CD4-positive, alpha-beta T cell (primary cell): ENCODE data around the gene JAG1. TPM values are rescaled to one million over a fixed set of nuclear protein-coding genes. Genes with fewer than 3 reads are reported as not detected.
"Not testable (repeated sequence)": the region's sequence is repeated elsewhere in the genome, so short reads cannot be mapped to it uniquely, and the experiment has no call there.

Experiments
- ATAC-seq: fragments of 200-7000 bp; cut with Tn5 transposase; one replicate; pipeline ENCODE4 v1.10.0; 2022; ENCODE audit warnings: mild to moderate bottlenecking; ENCODE audit not compliant: poor library complexity
- CTCF ChIA-PET: fragments of 350-600 bp; sonication (Branson Sonifier 250); formaldehyde crosslinking; loops from one replicate; lab custom pipeline; 2021; ENCODE audit warnings: antibody characterized with exemption, inconsistent platforms; lab: Charles Lee
- POLR2A ChIA-PET: fragments of 350-600 bp; sonication (Branson Sonifier 250); formaldehyde crosslinking; loops from one replicate; lab custom pipeline; 2021; ENCODE audit warnings: antibody characterized with exemption, inconsistent platforms; lab: Charles Lee
- DNase-seq, 14 experiments: peaks; one replicate each; pipeline ENCODE4 v3.0.0-alpha.2; 2013 to 2020; ENCODE audit warnings: mixed read lengths in 2 of 14
- H3K27ac ChIP-seq, 2 donors: one replicate each; pipeline versions ENCODE4 v1.5.1 to v1.7.0; 2013; ENCODE audit warnings: low read length in 2 of 2, low read depth in 1 of 2, mild to moderate bottlenecking in 1 of 2
- H3K27me3 ChIP-seq, 2 experiments: 1 replicate in 1 of 2; 2 replicates in 1 of 2; pipeline versions ENCODE4 v1.6.1 to v1.7.0; 2013; ENCODE audit warnings: low read length in 2 of 2, control low read depth in 1 of 2, mild to moderate bottlenecking in 1 of 2, moderate library complexity in 1 of 2; ENCODE audit not compliant: insufficient read depth in 2 of 2, control insufficient read depth in 1 of 2
- H3K36me3 ChIP-seq: one replicate; pipeline ENCODE4 v1.6.1; 2013; ENCODE audit warnings: low read length, control low read depth; ENCODE audit not compliant: insufficient read depth
- H3K4me1 ChIP-seq: one replicate; pipeline ENCODE4 v1.6.1; 2013; ENCODE audit warnings: low read length, control low read depth; ENCODE audit not compliant: insufficient read depth
- H3K4me3 ChIP-seq: one replicate; pipeline ENCODE4 v1.5.1; 2013; ENCODE audit warnings: mild to moderate bottlenecking, low read length, moderate library complexity
- H3K9me3 ChIP-seq, 2 experiments: 1 replicate in 1 of 2; 2 replicates in 1 of 2; pipeline versions ENCODE4 v1.6.1 to v1.7.0; 2013; ENCODE audit warnings: low read length in 2 of 2, mild to moderate bottlenecking in 2 of 2, control low read depth in 1 of 2, moderate library complexity in 1 of 2; ENCODE audit not compliant: control insufficient read depth in 1 of 2, insufficient read depth in 1 of 2
- H3K27ac Mint-ChIP-seq: one replicate; pipeline ENCODE4 v1.8.0; 2020; ENCODE audit warnings: mixed read lengths
- H3K27me3 Mint-ChIP-seq: one replicate; pipeline ENCODE4 v1.8.0; 2021; ENCODE audit warnings: mixed read lengths
- H3K36me3 Mint-ChIP-seq: one replicate; pipeline ENCODE4 v1.8.0; 2021; ENCODE audit warnings: low read depth, mixed read lengths
- H3K4me1 Mint-ChIP-seq: one replicate; pipeline ENCODE4 v1.8.0; 2021; ENCODE audit warnings: low read depth, mixed read lengths
- H3K4me3 Mint-ChIP-seq: one replicate; pipeline ENCODE4 v1.8.0; 2020; ENCODE audit warnings: mild to moderate bottlenecking, mixed read lengths
- H3K9me3 Mint-ChIP-seq: one replicate; pipeline ENCODE4 v1.8.0; 2020; ENCODE audit warnings: mixed read lengths
- CTCF ChIP-seq: fragments of 200-600 bp; IDR thresholded peaks from one replicate; pipeline ENCODE4 v1.8.0; 2022; ENCODE audit warnings: antibody characterized with exemption, mild to moderate bottlenecking
- intact Hi-C, 2 experiments: fragments of 100-400 bp; cut with DNase I in 1 of 2; cut with micrococcal nuclease in 1 of 2; formaldehyde crosslinking; loops; one replicate each; pipeline versions ENCODE4 v1.15.1 to v1.9.0; 2023 to 2025; cut with DNase I, micrococcal nuclease
- total RNA-seq, 174 experiments: library from RNA in 2 of 174; stranded (reverse) in 2 of 174; gene quantifications; one replicate each; pipeline ENCODE4 v1.2.3 and lab custom pipeline; 2021 to 2026

Gene JAG1
- total RNA-seq, 2 experiments from 2014 or later: 0.77 to 1.2 TPM

GRCh38 chr20:10616212-10616611, 57.6 kb downstream of the JAG1 start:
- Histone ChIP-seq H3K4me3 (no peak overlapping the region), H3K9me3 (no peaks in the 10 kb centered on the region), H3K4me1 (no peaks in the 10 kb centered on the region), H3K36me3 (no peaks in the 10 kb centered on the region), H3K27ac (no peak overlapping the region), H3K27me3 (no peaks in the 10 kb centered on the region)
- no peak for TF ChIP-seq CTCF
- no peak for ATAC-seq
- no peaks in the 10 kb centered on the region for H3K27me3 Mint-ChIP-seq
- POLR2A ChIA-PET: no interaction called here
- no peak overlapping the region for H3K27ac Mint-ChIP-seq
- CTCF ChIA-PET: no interaction called here
- no peak overlapping the region for H3K4me3 Mint-ChIP-seq
- no peak for DNase-seq
- intact Hi-C loops: no loop called here
- H3K4me1 Mint-ChIP-seq: no peaks in the 10 kb centered on the region
- peaks cover 24% of the 10 kb centered on the region for H3K36me3 Mint-ChIP-seq
- H3K9me3 Mint-ChIP-seq: no peaks in the 10 kb centered on the region

- no peak overlapping the region for H3K4me3 Mint-ChIP-seq
- TF ChIP-seq CTCF: no peak
- H3K36me3 Mint-ChIP-seq: peaks cover 29% of the 10 kb centered on the region
- no peaks in the 10 kb centered on the region for H3K4me1 Mint-ChIP-seq
- DNase-seq: no peak
- H3K9me3 Mint-ChIP-seq: no peaks in the 10 kb centered on the region
- ChIA-PET POLR2A (no interaction called here), CTCF (no interaction called here)
- H3K36me3 ChIP-seq: peaks cover 2% of the 10 kb centered on the region
- no peak overlapping the region for H3K27ac Mint-ChIP-seq
- H3K4me1 ChIP-seq: no peaks in the 10 kb centered on the region
- intact Hi-C loops: no loop called here
- no peak for ATAC-seq
- H3K9me3 ChIP-seq: no peaks in the 10 kb centered on the region
- H3K27ac ChIP-seq: no peak overlapping the region
- no peaks in the 10 kb centered on the region for H3K27me3 Mint-ChIP-seq
- H3K4me3 ChIP-seq: no peak overlapping the region
- no peaks in the 10 kb centered on the region for H3K27me3 ChIP-seq
These were observed 59.9 kb downstream of the JAG1 start for GRCh38 chr20:10613911-10614310.

- H3K9me3 Mint-ChIP-seq, CTCF ChIA-PET, H3K4me3 Mint-ChIP-seq, POLR2A ChIA-PET, H3K36me3 ChIP-seq, H3K27me3 Mint-ChIP-seq, H3K4me1 Mint-ChIP-seq, H3K27ac Mint-ChIP-seq, ATAC-seq, H3K27me3 ChIP-seq, H3K4me3 ChIP-seq, intact Hi-C loops, H3K4me1 ChIP-seq, H3K9me3 ChIP-seq, H3K27ac ChIP-seq, DNase-seq: not testable (repeated sequence)
- peaks cover 33% of the 10 kb centered on the region for H3K36me3 Mint-ChIP-seq
These were observed 60.4 kb downstream of the JAG1 start for GRCh38 chr20:10613426-10613825.

GRCh38 chr20:10611357-10611756, 62.4 kb downstream of the JAG1 start:
- POLR2A ChIA-PET: no interaction called here
- ATAC-seq (no peak), DNase-seq (no peak)
- Mint-ChIP-seq H3K4me1 (no peaks in the 10 kb centered on the region), H3K36me3 (peaks cover 37% of the 10 kb centered on the region), H3K27me3 (no peaks in the 10 kb centered on the region), H3K9me3 (no peaks in the 10 kb centered on the region), H3K4me3 (no peak overlapping the region), H3K27ac (no peak overlapping the region)
- H3K27ac ChIP-seq: no peak overlapping the region
- H3K4me1 ChIP-seq: no peaks in the 10 kb centered on the region
- no peaks in the 10 kb centered on the region for H3K9me3 ChIP-seq
- no peaks in the 10 kb centered on the region for H3K27me3 ChIP-seq
- intact Hi-C loops: no loop called here
- no peak for TF ChIP-seq CTCF
- CTCF ChIA-PET: no interaction called here
- peaks cover 2% of the 10 kb centered on the region for H3K36me3 ChIP-seq
- no peak overlapping the region for H3K4me3 ChIP-seq
